Stimulated activated CD8-positive, alpha-beta memory T cell treated with anti-CD3 and anti-CD28 coated beads, Interleukin-7, amount 100 ng/mL, for 1 hour (primary cell): ENCODE measurements around the gene RAB40AL.
A peak's percentile ranks its signal among the peaks of the same experiment; 100 is the strongest.
"Not testable (repeated sequence)": the region's sequence is repeated elsewhere in the genome, so short reads cannot be mapped to it uniquely, and the experiment has no call there.

Experiments used
- DNase-seq, 2 donors: peaks; one replicate each; pipeline ENCODE4 v3.0.0-alpha.2; 2020; ENCODE audit warnings: low read depth in 2 of 2

Gene RAB40AL, protein sequence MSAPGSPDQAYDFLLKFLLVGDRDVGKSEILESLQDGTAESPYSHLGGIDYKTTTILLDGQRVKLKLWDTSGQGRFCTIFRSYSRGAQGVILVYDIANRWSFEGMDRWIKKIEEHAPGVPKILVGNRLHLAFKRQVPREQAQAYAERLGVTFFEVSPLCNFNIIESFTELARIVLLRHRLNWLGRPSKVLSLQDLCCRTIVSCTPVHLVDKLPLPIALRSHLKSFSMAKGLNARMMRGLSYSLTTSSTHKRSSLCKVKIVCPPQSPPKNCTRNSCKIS

DNA sequence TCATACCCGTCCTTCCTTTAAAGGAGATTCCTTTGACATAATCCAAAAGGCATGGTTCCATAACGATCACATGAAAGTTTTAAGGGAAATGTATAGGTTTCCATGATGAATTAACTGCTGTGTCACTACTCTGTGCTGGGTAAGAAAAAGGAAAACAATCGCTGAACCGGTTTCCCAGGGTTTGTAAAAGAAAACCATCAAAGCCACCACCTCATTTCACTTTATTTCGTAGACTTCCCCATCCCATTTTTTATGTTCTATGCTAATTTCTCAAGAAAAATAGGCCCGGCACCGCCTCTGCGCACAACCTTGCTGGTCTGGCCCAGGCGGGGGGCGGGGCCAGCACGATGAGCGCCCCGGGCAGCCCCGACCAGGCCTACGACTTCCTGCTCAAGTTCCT lies at the start of gene RAB40AL:
Gene RAB40AL (plus strand): TSS at position 301 of the 400 bp plus-strand sequence. CDS start 47 bp downstream, at position 348.
- DNase-seq: not testable (repeated sequence)

DNA sequence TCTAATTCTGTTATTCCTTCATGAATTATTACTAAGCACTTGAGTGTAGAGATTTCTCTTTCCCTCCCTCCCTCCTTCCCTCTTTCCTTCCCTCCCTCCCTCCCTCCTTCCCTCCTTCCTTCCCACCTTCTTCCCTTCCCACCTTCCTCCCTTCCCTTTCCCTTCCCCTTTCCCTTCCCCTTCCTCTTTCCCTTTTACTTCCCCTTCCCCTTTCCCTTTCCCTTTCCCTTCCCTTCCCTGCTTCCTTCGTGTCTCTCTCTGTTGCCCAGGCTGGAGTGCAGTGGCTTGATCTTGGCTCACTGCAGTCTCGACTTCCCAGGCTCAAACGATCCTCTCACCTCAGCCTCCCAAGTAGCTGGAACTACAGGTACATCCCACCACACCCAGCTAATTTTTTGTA lies 49.4 kb upstream of the RAB40AL start:
- DNase-seq: no peak

DNA sequence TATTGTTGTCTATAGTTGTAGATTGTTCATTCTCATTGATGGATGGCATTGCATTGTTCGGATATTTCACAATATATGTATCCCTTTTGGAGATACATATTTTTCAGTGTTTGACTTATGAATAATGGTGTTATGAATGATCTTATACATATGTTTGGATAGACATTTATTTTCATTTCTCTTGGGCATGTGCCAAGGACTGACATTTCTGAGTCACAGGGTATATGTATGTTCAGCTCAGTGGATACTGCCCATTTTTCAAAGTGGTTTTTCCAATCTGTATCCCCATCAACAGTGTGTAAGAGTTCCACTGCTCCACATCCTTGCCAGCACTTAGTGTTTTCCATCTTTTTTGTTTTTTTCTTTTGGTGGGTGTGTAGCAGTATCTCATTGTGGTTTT lies 45.0 kb upstream of the RAB40AL start:
- DNase-seq: no peak

DNA sequence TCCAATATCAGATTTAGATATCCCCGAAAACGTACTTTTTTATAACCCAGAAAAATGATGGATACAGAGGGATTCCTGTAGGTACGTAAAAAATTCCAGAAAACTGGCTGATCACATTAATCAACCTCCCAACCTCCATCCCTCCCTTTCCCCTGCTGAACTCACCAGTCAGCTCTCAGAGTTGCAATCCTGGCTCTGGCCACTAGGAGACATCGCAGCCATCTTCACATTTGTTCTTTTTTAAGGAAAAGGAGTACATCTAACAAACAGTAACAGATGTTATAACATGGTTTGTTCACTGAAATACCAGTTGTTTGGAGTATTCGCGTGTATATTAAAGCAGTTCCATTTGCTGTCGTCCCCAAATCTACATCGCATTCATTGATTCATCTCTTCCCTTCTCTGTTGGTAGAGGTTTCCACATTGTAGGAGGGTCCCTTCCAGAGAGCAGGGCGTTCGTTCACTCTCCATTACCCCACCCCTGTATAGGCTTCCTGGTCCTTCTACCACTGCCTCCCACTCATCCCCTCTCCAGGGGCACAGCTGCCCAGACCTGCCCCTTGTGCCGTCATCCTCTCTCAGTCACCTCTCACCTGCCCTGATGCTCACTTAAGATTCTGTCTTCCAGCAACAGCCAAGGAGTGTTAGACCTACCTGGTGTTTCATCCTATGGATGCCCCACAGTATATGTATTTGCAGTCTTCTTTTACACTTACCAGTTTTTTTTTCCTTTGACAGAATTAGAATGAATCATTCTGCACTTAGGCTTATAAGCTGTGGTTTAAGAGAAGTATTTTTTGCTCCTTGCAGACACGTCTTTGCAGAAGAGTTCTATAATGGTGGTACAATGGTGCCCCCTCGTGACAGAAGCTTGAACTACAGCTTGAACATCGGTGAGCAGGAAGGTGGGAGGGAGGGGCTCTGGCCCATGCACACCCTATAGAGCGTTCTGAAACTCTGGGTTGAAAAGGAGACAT lies 36.8 kb upstream of the RAB40AL start:
- DNase-seq: peak; percentile 15 to 32

DNA sequence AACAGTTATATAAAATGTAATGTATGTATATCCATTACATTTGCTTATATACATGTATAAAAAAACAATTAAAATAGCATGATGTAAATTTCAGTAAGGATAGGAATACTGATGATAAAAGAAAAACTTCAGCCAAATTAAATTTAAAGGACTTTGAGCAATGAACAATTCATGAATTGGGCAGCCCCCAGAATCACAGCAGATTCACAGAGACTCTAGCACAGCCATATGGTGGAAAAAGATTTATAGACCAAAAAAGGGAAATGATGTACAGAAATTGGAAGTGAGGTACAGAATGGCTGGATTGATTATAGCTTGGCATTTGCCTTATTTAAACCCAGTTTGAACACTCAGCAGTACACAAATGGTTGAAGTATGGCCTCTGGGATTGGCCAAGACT lies 34.7 kb upstream of the RAB40AL start:
- DNase-seq: no peak

DNA sequence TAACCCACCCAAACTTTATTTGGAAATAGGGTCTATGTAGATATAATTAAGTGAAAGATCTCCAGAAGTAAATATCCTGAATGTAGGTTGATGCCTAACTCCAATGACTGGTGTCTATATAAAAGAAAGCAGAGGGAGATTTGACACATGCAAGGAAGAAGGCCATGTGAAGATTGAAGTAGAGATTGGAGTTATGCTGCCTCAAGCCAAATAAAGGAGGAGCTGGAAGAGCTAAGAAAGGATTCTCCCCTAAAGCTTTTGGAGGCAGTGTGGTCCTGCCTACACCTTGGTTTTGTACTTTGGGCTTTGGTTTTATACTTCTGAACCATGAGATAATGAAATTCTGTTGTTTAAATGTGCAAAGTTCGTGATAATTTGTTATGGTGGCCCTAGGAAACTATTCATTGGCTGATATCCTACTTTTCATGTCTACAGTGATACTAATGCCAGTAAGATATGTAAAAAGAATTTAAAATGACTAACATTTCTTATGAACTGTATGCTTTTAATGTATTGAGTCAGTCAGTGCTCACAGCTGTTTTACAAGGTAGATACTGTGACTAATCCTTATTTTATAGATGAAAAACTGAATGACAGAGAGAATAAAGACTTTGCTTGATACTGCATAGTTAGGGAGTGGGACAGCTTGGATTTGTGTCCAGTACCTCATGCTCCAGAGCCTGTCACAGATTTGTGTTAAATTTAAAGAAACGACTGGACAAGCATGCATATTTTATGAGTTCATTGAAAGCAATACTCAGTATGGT lies 5.9 kb upstream of the RAB40AL start:
- no peak for DNase-seq

DNA sequence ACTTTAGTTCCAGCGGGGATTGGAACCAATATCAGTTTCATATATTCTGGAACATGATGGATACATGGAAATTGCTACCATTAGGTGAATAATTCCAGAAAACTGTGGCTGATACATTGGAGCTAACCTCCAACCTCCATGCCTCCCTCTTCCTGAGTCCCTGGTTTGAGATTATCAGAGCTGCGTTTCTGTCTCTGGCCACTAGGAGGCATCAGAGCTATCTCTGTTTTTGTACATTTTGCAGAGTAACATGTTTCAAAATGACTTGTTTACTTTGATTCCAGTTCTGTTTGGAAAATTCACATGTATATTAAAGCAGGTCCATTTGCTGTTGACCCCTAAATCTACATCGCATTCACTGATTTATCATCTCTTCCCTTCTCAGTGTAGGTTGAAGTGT lies 2.4 kb upstream of the RAB40AL start:
- DNase-seq: no peak

DNA sequence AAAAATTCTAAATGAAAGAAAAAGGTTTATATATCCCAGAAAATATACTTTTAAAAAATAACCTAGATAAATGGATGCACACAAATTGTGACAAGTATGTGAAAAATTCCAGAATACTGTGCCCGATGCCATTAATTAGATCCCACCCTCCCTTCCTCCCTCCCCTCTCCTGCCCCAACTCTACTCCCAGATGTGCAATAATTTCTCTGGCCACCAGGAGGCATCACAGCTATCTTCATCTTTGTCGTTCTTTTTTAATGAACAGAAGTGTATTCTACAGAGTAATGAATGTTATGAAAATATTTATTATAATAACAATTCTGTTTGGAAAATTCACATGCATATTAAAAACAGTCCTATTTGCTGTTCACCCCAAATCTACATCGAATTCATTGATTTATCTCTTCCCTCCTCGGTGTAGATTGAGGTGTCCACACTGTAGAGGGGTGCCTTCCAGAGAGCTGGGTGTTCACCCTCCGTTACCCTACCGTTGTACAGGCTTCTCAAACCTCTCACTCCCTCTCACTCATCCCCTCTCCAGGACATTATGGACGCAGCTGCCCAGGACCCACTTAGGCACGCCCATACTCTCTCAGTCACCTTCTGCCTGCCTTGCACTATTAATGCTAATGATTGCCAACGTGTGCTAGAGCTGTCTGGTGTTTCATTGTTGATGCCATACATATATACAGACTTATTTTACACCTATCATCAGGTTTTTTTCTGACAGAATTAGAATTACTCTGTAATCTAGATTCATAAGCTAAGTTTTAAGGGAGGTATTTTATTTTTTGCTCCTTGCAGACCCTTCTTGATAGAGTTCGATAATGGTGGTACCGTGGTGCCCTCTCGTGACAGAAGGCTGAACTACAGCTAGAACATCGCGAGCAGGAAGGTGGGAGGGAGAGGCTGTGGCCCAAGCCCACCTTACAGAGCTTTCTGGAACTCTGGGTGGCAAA lies 14.1 kb downstream of the RAB40AL start:
- peak in 1 of 2 donors; percentile 25 for DNase-seq

DNA sequence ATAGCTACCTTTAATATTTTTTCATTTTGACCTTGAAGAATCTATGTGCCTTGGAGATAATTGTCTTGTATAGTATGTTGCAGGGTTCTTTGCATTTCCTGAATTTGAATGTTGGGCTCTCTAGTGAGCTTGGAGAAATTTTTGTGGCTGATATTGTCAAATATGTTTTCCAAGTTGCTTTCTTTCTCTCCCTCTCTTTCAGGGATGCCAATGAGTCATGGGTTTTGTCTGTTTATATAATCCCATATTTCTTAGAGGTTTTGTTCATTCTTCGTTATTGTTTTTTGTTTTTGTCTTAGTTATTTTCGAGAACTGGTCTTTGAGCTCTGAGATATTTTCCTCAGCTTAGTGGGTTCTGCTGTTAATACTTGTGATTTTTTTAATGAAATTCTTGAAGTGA lies 20.7 kb downstream of the RAB40AL start:
- DNase-seq: no peak

DNA sequence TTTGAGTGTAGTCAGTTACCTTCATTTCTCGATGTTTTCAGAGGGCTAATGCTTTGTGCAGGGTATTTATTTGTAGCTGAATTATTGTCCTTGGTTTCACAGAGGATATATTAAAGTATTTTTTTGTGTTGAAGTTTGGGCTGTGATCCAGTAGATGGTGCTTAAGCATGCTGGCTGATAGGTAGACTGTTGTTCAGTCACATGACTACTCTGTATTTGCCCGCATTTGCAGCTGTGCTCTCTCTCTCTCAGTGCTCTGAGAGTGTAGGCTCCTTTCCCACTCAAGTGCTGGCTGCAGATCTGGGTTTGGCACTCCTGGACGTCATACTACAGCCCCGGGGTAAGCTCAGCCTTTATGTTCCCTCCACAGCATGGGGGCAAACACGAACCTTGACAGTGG lies 21.7 kb downstream of the RAB40AL start:
- no peak for DNase-seq

DNA sequence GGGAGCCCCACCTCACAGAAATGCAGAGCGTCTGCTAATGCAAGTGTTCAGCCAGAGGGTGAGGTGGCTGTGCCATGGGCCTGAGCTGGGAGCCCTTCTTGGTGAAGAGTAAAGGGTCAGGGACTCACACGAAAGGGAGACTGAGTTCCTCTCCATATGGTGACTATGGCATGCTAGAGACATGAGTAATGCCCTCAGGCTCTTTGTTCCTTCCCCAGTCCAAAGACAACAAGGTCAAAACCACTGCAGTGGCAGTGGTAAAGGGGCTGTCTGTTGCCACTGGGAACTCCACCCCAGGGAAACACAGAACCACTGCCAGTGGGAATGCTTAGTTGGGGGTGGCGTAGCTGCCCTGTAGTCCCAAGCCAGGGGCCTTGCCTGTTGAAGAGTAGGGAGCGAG lies 22.4 kb downstream of the RAB40AL start:
- DNase-seq: no peak

DNA sequence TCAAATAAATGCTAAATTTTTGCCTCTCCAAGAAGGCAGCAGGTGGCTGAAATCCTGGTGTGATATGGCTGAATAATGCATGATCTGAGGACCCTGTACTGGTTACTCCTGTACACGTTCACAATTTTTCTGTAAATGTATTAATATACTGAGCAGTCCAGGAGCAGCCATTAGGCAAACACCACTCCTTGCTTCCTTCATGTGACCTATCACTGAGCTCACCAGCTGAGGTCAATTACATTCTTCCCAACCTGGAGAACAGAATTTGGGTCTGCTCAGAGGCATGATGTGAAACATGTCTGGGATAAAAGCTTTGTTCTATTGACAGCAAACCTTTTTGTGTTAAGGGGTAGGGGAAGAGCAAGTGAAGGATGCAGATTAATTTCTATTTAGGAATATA lies 26.9 kb downstream of the RAB40AL start:
- DNase-seq: no peak

DNA sequence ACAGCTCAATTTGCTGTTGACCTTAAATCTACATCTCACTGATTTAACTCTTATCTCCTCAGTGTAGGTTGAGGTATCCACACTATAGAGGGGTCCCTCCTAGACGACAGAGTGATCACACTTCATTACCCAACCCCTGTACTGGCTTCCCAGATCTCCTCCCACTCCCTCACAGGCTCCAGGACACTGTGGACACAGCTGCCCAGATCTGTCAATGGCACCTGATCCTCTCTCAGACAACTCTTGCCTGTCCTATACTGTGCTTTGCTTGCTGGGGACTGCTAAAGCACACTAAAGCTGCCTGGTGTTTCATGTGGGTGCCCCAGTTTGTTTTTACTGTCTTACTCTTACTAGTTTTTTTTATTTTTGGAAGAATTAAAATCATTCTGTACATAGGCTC lies 27.9 kb downstream of the RAB40AL start:
- no peak for DNase-seq

DNA sequence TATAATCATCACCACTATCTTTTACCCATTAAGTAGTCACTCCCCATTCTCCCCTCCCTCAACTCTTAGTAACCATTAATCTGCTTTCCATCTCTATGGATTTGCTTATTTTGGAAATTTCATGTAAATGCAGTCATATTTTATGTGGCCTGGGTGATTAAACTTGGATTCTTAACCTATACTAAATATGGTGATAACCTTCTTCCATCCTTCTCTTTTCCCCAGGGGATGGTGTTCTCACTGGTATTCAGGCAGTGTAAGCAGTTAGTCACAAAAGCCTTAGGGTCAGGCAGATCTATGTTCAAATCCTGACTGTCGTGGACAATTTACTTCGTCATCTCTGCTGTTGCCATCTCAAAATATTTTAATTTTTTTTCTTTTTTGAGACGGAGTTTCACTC lies 29.6 kb downstream of the RAB40AL start:
- no peak for DNase-seq

DNA sequence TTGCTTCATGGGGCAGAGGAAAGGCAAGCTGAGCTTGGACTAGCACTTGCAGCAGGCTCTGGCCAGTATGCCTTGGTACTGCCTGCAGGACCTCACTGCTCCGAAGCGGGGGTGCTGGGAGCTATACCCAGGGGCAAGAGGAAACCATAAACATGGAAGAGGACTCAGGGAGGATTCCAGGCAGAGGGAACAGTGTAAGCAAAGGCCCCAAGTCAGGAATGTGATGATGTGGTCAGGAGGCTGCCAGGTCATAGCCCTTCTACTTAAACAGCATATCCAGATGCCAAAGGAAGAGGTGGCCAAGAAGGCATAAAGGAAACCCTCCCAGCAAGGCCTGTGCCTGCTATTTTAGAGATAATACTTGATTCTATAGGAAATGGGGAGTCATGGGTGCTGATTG lies 31.1 kb downstream of the RAB40AL start:
- no peak for DNase-seq

DNA sequence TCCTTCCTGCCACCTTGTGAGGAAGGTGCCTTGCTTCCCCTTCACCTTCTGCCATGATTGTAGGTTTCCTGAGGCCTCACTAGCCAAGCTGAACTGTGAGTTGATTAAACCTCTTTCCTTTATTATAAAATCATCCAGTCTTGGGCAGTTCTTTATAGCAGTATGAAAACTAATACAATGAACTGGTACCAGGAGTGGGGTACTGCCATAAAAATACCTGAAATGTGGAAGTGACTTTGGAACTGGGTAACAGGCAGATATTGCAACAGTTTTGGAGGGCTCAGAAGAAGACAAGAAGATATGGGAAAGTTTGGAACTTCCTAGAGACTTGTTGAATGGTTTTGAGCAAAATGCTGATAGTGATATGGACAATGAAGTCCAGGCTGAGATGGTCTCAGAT lies 34.5 kb downstream of the RAB40AL start:
- DNase-seq: not testable (repeated sequence)

DNA sequence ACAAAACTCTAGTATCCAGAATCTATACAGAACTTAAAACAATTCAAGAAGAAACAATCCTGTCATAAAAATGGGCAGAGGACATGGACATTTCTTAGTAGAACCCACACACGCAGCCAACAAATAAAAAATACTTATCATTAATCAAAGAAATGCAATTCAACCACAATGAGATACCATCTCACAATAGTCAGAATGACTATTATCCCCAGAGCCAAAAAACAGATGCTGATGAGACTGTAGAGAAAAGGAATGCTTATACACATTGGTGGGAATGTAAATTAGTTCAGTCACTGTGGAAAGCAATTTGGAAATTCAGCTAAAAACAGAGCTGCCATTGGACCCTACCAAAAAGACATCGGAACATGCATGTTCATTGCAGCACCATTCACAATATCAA lies 37.9 kb downstream of the RAB40AL start:
- DNase-seq: no peak

DNA sequence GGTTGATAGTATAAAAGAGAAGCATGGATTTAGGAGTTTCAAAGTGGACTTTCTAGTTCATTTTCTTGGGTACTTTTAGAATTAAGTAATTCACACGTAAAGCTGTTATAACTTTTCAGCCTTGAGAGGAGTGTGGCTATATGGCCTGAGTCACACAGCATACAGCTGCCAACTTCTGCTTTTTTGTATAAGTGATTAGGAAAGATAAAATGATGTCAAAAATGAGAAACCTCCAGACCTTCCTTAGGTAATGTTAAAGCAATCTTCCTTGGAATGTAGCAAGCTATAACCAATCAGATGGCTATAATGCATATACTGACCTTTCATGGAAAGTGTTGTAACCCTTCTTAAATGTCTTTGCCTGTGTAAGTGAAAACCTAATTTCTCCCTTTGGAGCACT lies 39.2 kb downstream of the RAB40AL start:
- DNase-seq: no peak

DNA sequence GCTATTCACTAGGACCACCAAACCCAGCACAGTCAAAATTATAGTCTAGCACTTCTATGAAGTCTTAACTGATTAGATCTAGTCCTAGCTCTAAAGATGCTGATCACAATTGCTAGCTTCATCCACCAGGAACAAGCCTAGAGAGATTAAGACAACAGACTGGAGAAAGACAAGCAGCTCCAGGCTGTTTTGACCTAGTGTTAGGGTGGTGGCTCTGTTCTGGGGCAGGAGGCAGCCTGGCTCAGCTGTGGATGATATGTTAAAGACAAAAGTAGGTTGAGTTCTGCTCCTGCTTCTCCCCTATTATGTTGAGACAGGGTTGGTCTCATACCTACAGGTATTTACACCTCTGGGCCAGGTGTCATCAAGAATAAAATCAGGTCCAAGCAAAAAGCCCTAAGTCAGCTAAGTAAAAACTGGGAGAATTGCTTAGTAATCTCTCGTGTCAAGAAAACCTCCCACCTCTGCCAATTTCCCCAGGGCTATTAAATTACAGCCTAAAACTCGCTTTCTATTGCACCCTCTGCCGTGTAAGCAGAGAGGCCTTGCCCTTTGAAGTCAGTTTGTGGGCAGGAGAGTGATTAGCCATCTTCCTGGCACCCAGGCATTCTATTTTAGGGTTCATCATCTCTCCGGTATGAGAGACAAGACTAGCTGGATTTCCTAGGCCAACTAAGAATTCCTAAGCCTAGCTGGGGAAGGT lies 39.9 kb downstream of the RAB40AL start:
- DNase-seq: no peak

DNA sequence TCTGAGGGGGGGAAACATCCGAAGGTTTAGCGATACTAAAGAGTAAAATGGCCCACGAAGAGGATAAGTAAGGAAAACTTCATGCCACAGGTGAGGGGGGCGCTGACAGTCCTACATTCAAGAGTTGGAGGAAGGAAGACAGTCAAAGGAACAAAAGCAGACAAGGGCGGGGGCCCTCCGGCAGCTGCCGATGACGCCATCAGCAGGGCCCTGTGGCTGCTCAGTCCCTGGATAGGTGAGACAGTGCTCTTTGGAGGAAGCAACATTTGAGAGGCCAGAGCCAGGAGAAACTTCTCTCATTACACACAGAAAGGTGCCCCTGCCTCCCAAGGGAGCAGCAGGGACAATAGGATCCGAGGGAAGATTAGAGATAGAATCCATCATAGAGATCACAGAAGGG lies 41.5 kb downstream of the RAB40AL start:
- no peak for DNase-seq
